Neural crest cell (in vitro differentiated cells): ENCODE measurements around the gene CWF19L1. TPM values are rescaled to one million over a fixed set of nuclear protein-coding genes. Genes with fewer than 3 reads are reported as not detected.
"Not testable (repeated sequence)": the region's sequence is repeated elsewhere in the genome, so short reads cannot be mapped to it uniquely, and the experiment has no call there.

ENCODE experiments used
- DNase-seq: peaks from one replicate; pipeline ENCODE4 v3.0.0; 2021; ENCODE audit warnings: low read depth, mixed read lengths, low spot score
- H3K27ac Mint-ChIP-seq: one replicate; pipeline ENCODE4 v1.8.0; 2021; ENCODE audit warnings: mild to moderate bottlenecking, mixed read lengths; ENCODE audit not compliant: unreplicated experiment
- H3K27me3 Mint-ChIP-seq: 2 replicates; pipeline ENCODE4 v1.8.0; 2021; ENCODE audit warnings: low read depth, mild to moderate bottlenecking, mixed read lengths
- H3K36me3 Mint-ChIP-seq: 2 replicates; pipeline ENCODE4 v1.8.0; 2021; ENCODE audit warnings: low read depth, mild to moderate bottlenecking, mixed read lengths
- H3K4me1 Mint-ChIP-seq: 2 replicates; pipeline ENCODE4 v1.8.0; 2021; ENCODE audit warnings: mixed read lengths
- H3K4me3 Mint-ChIP-seq: one replicate; pipeline ENCODE4 v1.8.0; 2021; ENCODE audit warnings: mild to moderate bottlenecking, mixed read lengths
- H3K9me3 Mint-ChIP-seq: 2 replicates; pipeline ENCODE4 v1.8.0; 2021; ENCODE audit warnings: mixed read lengths
- CTCF ChIP-seq: fragments of 200-600 bp; sonication (generic); conservative IDR thresholded peaks from 2 replicates; pipeline ENCODE4 v1.5.0; 2021; ENCODE audit warnings: antibody characterized with exemption, mild to moderate bottlenecking
- total RNA-seq: library from RNA; stranded (reverse); gene quantifications from 2 replicates; pipeline ENCODE4 v1.2.1, GENCODE V29; 2021

CWF19L1 gene
- total RNA-seq, 1 donor from 2014 or later = 29.2 TPM

DNA sequence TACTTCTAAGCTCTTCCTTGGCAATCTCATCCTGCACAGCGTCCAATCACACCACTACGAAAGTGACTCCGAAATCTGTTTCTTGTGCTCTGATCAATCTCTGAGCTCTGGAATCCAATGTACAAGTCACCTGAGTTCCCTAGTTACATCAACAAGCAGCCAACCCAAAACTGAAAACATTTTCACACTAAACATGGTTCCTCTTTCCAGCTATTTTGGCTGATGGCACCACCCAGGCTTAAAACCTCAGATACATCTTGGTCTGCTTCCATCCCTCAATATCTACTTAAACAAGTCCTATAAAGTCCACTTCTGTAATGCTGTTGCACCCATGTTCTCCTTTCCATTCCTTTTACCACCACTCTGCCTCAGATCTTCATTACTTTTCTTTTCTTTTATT, 15.5 kb upstream of the CWF19L1 start:
- no peak for DNase-seq
- Mint-ChIP-seq H3K27me3 (no peaks in the 10 kb centered on the region), H3K4me3 (no peak overlapping the region), H3K9me3 (no peaks in the 10 kb centered on the region), H3K4me1 (peaks cover 24% of the 10 kb centered on the region), H3K36me3 (peaks cover 14% of the 10 kb centered on the region), H3K27ac (no peak overlapping the region)
- no peak for TF ChIP-seq CTCF

DNA sequence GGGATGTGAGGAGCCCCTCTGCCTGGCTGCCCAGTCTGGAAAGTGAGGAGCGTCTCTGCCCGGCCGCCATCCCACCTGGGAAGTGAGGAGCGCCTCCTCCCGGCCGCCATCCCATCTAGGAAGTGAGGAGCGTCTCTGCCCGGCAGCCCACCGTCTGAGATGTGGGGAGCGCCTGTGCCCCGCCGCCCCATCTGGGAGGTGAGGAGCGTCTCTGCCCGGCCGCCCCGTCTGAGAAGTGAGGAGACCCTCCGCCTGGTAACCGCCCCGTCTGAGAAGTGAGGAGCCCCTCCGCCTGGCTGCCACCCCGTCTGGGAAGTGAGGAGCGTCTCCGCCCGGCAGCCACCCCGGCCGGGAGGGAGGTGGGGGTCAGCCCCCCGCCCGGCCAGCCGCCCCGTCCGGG, 9.5 kb upstream of the CWF19L1 start:
- H3K4me1 Mint-ChIP-seq, H3K4me3 Mint-ChIP-seq, H3K9me3 Mint-ChIP-seq, H3K27ac Mint-ChIP-seq, H3K27me3 Mint-ChIP-seq, DNase-seq: not testable (repeated sequence)
- peaks cover 21% of the 10 kb centered on the region for H3K36me3 Mint-ChIP-seq

- Mint-ChIP-seq H3K27ac (no peak overlapping the region), H3K27me3 (no peaks in the 10 kb centered on the region), H3K4me1 (peaks cover 9% of the 10 kb centered on the region), H3K4me3 (peak overlapping the region; percentile 78), H3K36me3 (peaks cover 2% of the 10 kb centered on the region), H3K9me3 (no peaks in the 10 kb centered on the region)
- TF ChIP-seq CTCF = no peak
- no peak for DNase-seq
These were observed 1.5 kb downstream of the CWF19L1 start for GRCh38 chr10:100265821-100266485.

GRCh38 chr10:100254191-100254590, 13.2 kb downstream of the CWF19L1 start:
- Mint-ChIP-seq H3K36me3 (peaks cover 6% of the 10 kb centered on the region), H3K27ac (no peak overlapping the region), H3K27me3 (no peaks in the 10 kb centered on the region), H3K4me1 (no peaks in the 10 kb centered on the region), H3K9me3 (no peaks in the 10 kb centered on the region), H3K4me3 (no peak overlapping the region)
- no peak for DNase-seq
- no peak for TF ChIP-seq CTCF

DNA sequence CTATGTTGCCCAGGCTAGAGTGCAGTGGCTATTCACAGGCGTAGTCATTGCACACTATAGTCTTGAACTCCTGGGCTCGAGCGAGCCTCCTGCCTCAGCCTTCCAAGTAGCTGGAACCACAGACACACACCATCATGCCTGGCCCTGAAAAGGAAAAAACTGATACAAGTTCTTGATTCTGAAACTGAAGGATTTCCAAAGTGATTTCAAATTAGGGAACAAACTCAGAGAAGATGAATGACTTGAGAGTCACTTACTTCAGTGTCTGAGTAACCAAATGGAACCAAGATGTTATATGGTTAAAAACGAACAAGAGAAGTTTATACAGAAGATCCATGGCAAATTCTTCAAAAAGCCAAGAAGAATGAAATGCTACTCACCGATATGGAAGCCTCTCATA, 14.4 kb downstream of the CWF19L1 start:
- no peaks in the 10 kb centered on the region for H3K4me1 Mint-ChIP-seq
- TF ChIP-seq CTCF = no peak
- DNase-seq = no peak
- H3K9me3 Mint-ChIP-seq = no peaks in the 10 kb centered on the region
- H3K36me3 Mint-ChIP-seq = peaks cover 6% of the 10 kb centered on the region
- no peaks in the 10 kb centered on the region for H3K27me3 Mint-ChIP-seq
- H3K4me3 Mint-ChIP-seq = no peak overlapping the region
- H3K27ac Mint-ChIP-seq = no peak overlapping the region

GRCh38 chr10:100248820-100249219, 18.6 kb downstream of the CWF19L1 start:
- H3K36me3 Mint-ChIP-seq = peaks cover 2% of the 10 kb centered on the region
- no peak overlapping the region for H3K27ac Mint-ChIP-seq
- no peak overlapping the region for H3K4me3 Mint-ChIP-seq
- no peaks in the 10 kb centered on the region for H3K9me3 Mint-ChIP-seq
- no peak for TF ChIP-seq CTCF
- H3K4me1 Mint-ChIP-seq = no peaks in the 10 kb centered on the region
- no peaks in the 10 kb centered on the region for H3K27me3 Mint-ChIP-seq
- DNase-seq = no peak
